Neutrophil (primary cell): ENCODE measurements around the gene SPATA9.

Experiments used
- H3K27ac ChIP-seq: fragments of 200-600 bp; sonication (generic); 2 replicates; pipeline ENCODE4 v1.5.1; 2016; ENCODE audit warnings: mild to moderate bottlenecking, moderate library complexity
- H3K27me3 ChIP-seq: fragments of 200-600 bp; sonication (generic); 2 replicates; pipeline ENCODE4 v1.6.0; 2016; ENCODE audit warnings: mild to moderate bottlenecking
- H3K36me3 ChIP-seq: fragments of 200-600 bp; sonication (generic); 2 replicates; pipeline ENCODE4 v1.5.1; 2017
- H3K4me1 ChIP-seq, 2 experiments: fragments of 200-600 bp in 1 of 2; sonication (generic) in 1 of 2; 1 replicate in 1 of 2; 2 replicates in 1 of 2; pipeline versions ENCODE4 v1.5.1 to v1.6.1; 2013 to 2016; ENCODE audit warnings: low read depth in 1 of 2, low read length in 1 of 2, mild to moderate bottlenecking in 1 of 2, moderate library complexity in 1 of 2; ENCODE audit not compliant: control insufficient read depth in 1 of 2, insufficient read depth in 1 of 2
- H3K4me3 ChIP-seq, 2 experiments: fragments of 200-600 bp in 1 of 2; sonication (generic) in 1 of 2; 1 replicate in 1 of 2; 2 replicates in 1 of 2; pipeline ENCODE4 v1.5.1; 2013 to 2016; ENCODE audit warnings: low read depth in 1 of 2, low read length in 1 of 2, mild to moderate bottlenecking in 1 of 2, moderate library complexity in 1 of 2
- H3K9me3 ChIP-seq: fragments of 200-600 bp; sonication (generic); 2 replicates; pipeline ENCODE4 v1.5.1; 2016
- CTCF ChIP-seq: fragments of 200-600 bp; sonication (generic); IDR thresholded peaks from 2 replicates; pipeline ENCODE4 v1.5.1; 2016; ENCODE audit warnings: antibody characterized with exemption

The SPATA9 gene

GRCh38 chr5:95725937-95726810, 43.4 kb upstream of the SPATA9 start:
- Histone ChIP-seq H3K27me3 (peaks cover 13% of the 10 kb centered on the region), H3K27ac (no peak overlapping the region), H3K9me3 (no peaks in the 10 kb centered on the region), H3K36me3 (no peaks in the 10 kb centered on the region), H3K4me3 (no peak overlapping the region), H3K4me1 (peaks cover 9 to 11% of the 10 kb centered on the region in 2 experiments)
- TF ChIP-seq CTCF: no peak

GRCh38 chr5:95725071-95725820, 42.5 kb upstream of the SPATA9 start:
- no peak overlapping the region for H3K27ac ChIP-seq
- H3K4me1 ChIP-seq: peaks cover 0 to 1% of the 10 kb centered on the region in 2 experiments
- H3K36me3 ChIP-seq: no peaks in the 10 kb centered on the region
- H3K9me3 ChIP-seq: no peaks in the 10 kb centered on the region
- TF ChIP-seq CTCF: no peak
- peaks cover 4% of the 10 kb centered on the region for H3K27me3 ChIP-seq
- H3K4me3 ChIP-seq: no peak overlapping the region

- Histone ChIP-seq H3K27ac (no peak overlapping the region), H3K36me3 (no peaks in the 10 kb centered on the region), H3K27me3 (no peaks in the 10 kb centered on the region), H3K9me3 (no peaks in the 10 kb centered on the region), H3K4me3 (no peak overlapping the region), H3K4me1 (no peaks in the 10 kb centered on the region)
- no peak for TF ChIP-seq CTCF
Observed at GRCh38 chr5:95723632-95724369, 41.0 kb upstream of the SPATA9 start.

- H3K36me3 ChIP-seq: no peaks in the 10 kb centered on the region
- no peaks in the 10 kb centered on the region for H3K27me3 ChIP-seq
- no peaks in the 10 kb centered on the region for H3K4me1 ChIP-seq
- no peaks in the 10 kb centered on the region for H3K9me3 ChIP-seq
- H3K4me3 ChIP-seq: no peak overlapping the region
- no peak for TF ChIP-seq CTCF
- no peak overlapping the region for H3K27ac ChIP-seq
Observed at GRCh38 chr5:95721582-95722295, 38.9 kb upstream of the SPATA9 start.
